ENCODE results near the gene ZDHHC16. TPM values are rescaled to one million over a fixed set of nuclear protein-coding genes. Genes with fewer than 3 reads are reported as not detected.
"Not testable (repeated sequence)": the region's sequence is repeated elsewhere in the genome, so short reads cannot be mapped to it uniquely, and the experiment has no call there.

Gene ZDHHC16
- total RNA-seq, 1 donor: 69.1 TPM

DNA sequence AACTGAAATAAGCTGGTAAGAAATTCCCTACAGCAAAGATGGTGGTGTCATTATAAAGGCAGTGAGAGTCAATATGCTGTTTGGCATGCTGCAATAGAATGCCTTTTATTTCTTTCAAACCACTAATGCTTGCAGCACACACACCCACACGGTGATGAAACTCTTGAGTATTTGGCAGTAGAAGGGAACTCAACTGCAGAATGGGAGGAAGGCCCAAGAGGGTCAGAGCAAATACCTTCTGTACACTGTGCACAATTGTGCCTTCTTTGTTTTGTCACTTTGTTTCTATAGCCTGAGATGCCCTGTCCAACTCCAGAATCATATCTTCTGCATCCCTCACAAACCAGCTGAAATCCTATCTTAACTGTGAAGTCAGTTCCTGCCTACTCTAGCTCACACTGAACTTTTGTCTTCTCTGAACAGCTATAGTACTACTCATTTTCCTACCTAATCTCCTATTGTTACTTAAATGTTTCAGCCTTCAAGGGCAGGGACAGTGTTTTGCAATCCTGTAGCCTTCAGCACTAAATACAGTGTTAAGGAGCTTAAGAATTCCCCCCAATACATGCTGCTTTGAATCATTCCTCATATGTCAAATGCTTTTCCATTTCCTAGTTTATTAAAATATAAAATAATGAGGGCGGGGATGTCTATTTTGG, 30.1 kb downstream of the ZDHHC16 start:
- peak; percentile 65 for DNase-seq (ENCODE audit: low read depth)
- TF ChIP-seq, protein P1, sequence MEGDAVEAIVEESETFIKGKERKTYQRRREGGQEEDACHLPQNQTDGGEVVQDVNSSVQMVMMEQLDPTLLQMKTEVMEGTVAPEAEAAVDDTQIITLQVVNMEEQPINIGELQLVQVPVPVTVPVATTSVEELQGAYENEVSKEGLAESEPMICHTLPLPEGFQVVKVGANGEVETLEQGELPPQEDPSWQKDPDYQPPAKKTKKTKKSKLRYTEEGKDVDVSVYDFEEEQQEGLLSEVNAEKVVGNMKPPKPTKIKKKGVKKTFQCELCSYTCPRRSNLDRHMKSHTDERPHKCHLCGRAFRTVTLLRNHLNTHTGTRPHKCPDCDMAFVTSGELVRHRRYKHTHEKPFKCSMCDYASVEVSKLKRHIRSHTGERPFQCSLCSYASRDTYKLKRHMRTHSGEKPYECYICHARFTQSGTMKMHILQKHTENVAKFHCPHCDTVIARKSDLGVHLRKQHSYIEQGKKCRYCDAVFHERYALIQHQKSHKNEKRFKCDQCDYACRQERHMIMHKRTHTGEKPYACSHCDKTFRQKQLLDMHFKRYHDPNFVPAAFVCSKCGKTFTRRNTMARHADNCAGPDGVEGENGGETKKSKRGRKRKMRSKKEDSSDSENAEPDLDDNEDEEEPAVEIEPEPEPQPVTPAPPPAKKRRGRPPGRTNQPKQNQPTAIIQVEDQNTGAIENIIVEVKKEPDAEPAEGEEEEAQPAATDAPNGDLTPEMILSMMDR (IDR thresholded peaks at IDR 0.05; ENCODE audit: insufficient read depth, low read depth, low read length): no peak
- H3K4me3 ChIP-seq (ENCODE audit: low read depth, low read length): no peak overlapping the region

GRCh38 chr10:97479410-97479809, 33.4 kb downstream of the ZDHHC16 start:
- not testable (repeated sequence) for DNase-seq (ENCODE audit: low read depth); H3K4me3 ChIP-seq (ENCODE audit: low read depth, low read length)

GRCh38 chr10:97479939-97480338, 34.0 kb downstream of the ZDHHC16 start:
- TF ChIP-seq, protein P1 (IDR thresholded peaks at IDR 0.05; ENCODE audit: insufficient read depth, low read depth, low read length): no peak
- DNase-seq (ENCODE audit: low read depth): no peak
- H3K4me3 ChIP-seq (ENCODE audit: low read depth, low read length): no peak overlapping the region

- TF ChIP-seq, protein P1 (IDR thresholded peaks at IDR 0.05; ENCODE audit: insufficient read depth, low read depth, low read length): no peak
Measured at GRCh38 chr10:97481071-97481470, 35.1 kb downstream of the ZDHHC16 start.

DNA sequence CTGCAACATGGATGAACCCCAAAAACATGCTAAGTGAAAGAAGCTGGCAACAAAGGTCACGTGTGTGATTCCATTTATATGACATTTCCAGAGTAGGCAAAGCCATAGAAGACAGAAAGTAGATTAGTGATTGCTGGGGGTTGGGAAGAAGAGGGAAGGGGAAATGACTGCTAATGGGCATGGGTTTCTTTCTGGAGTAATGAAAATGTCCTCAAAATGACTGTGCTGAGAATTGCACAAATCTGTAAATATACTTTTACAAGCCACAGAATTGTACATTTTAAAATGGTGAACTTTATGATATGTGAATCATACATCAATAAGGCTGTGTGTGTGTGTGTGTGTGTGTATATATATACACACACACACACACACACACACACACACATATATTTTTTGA, 36.4 kb downstream of the ZDHHC16 start:
- TF ChIP-seq, protein P1 (IDR thresholded peaks at IDR 0.05; ENCODE audit: insufficient read depth, low read depth, low read length): no peak
- H3K4me3 ChIP-seq (ENCODE audit: low read depth, low read length): no peak overlapping the region
- no peak for DNase-seq (ENCODE audit: low read depth)

More at GRCh38 chr10:97481071-97481470, 35.1 kb downstream of the ZDHHC16 start:
- DNase-seq (ENCODE audit: low read depth): no peak
- no peak overlapping the region for H3K4me3 ChIP-seq (ENCODE audit: low read depth, low read length)

DNA sequence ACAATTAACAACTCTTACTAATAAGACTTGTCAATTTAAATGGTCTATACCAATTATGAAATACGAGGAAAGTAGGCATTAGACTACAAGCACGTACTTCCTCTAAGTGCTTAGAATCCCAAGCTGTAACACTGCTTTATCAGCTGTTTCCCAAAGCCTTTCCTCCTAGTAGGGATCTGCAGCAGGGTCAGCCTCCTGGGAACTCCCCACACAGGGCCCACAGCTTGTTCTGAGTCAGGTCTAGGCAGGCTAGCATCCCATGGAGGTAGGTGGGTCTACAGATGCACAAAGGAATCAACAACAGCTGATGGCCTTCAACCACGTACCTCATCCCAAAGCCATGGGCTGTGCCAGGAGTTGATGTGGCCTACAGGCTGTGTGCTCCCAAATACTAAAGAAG, 37.5 kb downstream of the ZDHHC16 start:
- H3K4me3 ChIP-seq (ENCODE audit: low read depth, low read length): no peak overlapping the region
- DNase-seq (ENCODE audit: low read depth): peak; percentile 20
- TF ChIP-seq, protein P1 (IDR thresholded peaks at IDR 0.05; ENCODE audit: insufficient read depth, low read depth, low read length): no peak

DNA sequence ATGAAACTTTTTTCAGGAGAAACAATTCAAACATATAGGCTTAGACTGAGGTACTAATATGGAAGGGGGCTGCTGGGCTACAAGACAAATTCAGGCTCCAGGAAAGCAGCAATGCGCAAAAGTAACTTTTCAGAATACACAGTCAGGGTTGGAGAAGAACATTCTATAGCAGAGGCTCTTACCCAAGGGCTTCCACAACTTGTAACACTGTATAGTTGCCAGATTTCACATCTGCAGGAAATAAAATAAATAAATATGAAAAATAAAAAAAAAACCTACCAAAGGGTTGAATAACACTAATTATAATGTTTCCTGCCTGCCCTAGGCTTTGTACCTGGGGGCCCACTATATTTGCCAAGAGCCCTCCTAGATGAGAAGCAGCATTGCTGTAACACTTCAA, 37.9 kb downstream of the ZDHHC16 start:
- no peak overlapping the region for H3K4me3 ChIP-seq (ENCODE audit: low read depth, low read length)
- TF ChIP-seq, protein P1 (IDR thresholded peaks at IDR 0.05; ENCODE audit: insufficient read depth, low read depth, low read length): no peak

More for the DNA sequence above, 37.9 kb downstream of the ZDHHC16 start:
- DNase-seq (ENCODE audit: low read depth): no peak

Data from fibroblast of villous mesenchyme (primary cell).